Astrocyte (in vitro differentiated cells and primary cell): ENCODE measurements around the gene GRAP2. TPM values are rescaled to one million over a fixed set of nuclear protein-coding genes. Genes with fewer than 3 reads are reported as not detected.
"Not testable (repeated sequence)": the region's sequence is repeated elsewhere in the genome, so short reads cannot be mapped to it uniquely, and the experiment has no call there.

ENCODE experiments used
- DNase-seq: peaks from one replicate; pipeline ENCODE4 v3.0.0-alpha.2; 2010; ENCODE audit warnings: low read depth
- FAIRE-seq: peaks from 2 replicates; lab custom pipeline; 2011; peaks lifted over from hg19 to GRCh38; lab: Jason Lieb, UNC
- H2AFZ ChIP-seq: 2 replicates; pipeline ENCODE4 v1.6.0; 2012; ENCODE audit warnings: low read depth, low read length, inconsistent platforms
- H3K27ac ChIP-seq: 2 replicates; pipeline ENCODE4 v1.5.1; 2011; ENCODE audit warnings: low read depth, low read length, inconsistent platforms
- H3K27me3 ChIP-seq: 2 replicates; pipeline ENCODE4 v1.6.0; 2011; ENCODE audit warnings: low read length, inconsistent platforms; ENCODE audit not compliant: insufficient read depth
- H3K36me3 ChIP-seq: 2 replicates; pipeline ENCODE4 v1.5.1; 2011; ENCODE audit warnings: low read length, inconsistent platforms; ENCODE audit not compliant: insufficient read depth
- H3K4me1 ChIP-seq: 2 replicates; pipeline ENCODE4 v1.5.1; 2011; ENCODE audit warnings: low read length, inconsistent platforms; ENCODE audit not compliant: insufficient read depth
- H3K4me2 ChIP-seq: 2 replicates; pipeline ENCODE4 v1.6.0; 2012; ENCODE audit warnings: low read length, inconsistent platforms
- H3K4me3 ChIP-seq: 2 replicates; pipeline ENCODE4 v1.5.1; 2011; ENCODE audit warnings: low read depth, mild to moderate bottlenecking, low read length, inconsistent platforms; ENCODE audit not compliant: insufficient read depth
- H3K79me2 ChIP-seq: 2 replicates; pipeline ENCODE4 v1.6.0; 2012; ENCODE audit warnings: mild to moderate bottlenecking, low read length, inconsistent platforms; ENCODE audit not compliant: insufficient read depth
- H3K9ac ChIP-seq: 2 replicates; pipeline ENCODE4 v1.6.0; 2012; ENCODE audit warnings: mild to moderate bottlenecking, low read length, inconsistent platforms
- H3K9me3 ChIP-seq: 2 replicates; pipeline ENCODE4 v1.5.1; 2012; ENCODE audit warnings: low read depth, mild to moderate bottlenecking, low read length, inconsistent platforms; ENCODE audit not compliant: insufficient read depth
- H4K20me1 ChIP-seq: 2 replicates; pipeline ENCODE4 v1.6.0; 2012; ENCODE audit warnings: low read length, inconsistent platforms; ENCODE audit not compliant: insufficient read depth
- H3K27ac Mint-ChIP-seq: one replicate; pipeline ENCODE4 v1.8.0; 2021; ENCODE audit warnings: mild to moderate bottlenecking, mixed read lengths; ENCODE audit not compliant: unreplicated experiment
- H3K27me3 Mint-ChIP-seq: one replicate; pipeline ENCODE4 v1.8.0; 2021; ENCODE audit warnings: low read depth, mixed read lengths; ENCODE audit not compliant: unreplicated experiment
- H3K36me3 Mint-ChIP-seq: one replicate; pipeline ENCODE4 v1.8.0; 2021; ENCODE audit warnings: low read depth, mixed read lengths; ENCODE audit not compliant: unreplicated experiment
- H3K4me1 Mint-ChIP-seq: one replicate; pipeline ENCODE4 v1.8.0; 2021; ENCODE audit warnings: low read depth, mixed read lengths; ENCODE audit not compliant: unreplicated experiment
- H3K4me3 Mint-ChIP-seq: one replicate; pipeline ENCODE4 v1.8.0; 2021; ENCODE audit warnings: mild to moderate bottlenecking, moderate library complexity, mixed read lengths; ENCODE audit not compliant: unreplicated experiment
- H3K9me3 Mint-ChIP-seq: one replicate; pipeline ENCODE4 v1.8.0; 2021; ENCODE audit warnings: mild to moderate bottlenecking, mixed read lengths; ENCODE audit not compliant: unreplicated experiment
- EZH2 ChIP-seq: IDR thresholded peaks from 2 replicates; pipeline ENCODE4 v1.6.1; 2012; ENCODE audit warnings: mild to moderate bottlenecking, low read length, inconsistent platforms; ENCODE audit not compliant: insufficient read depth
- total RNA-seq: library from RNA; stranded (reverse); gene quantifications from 2 replicates; pipeline ENCODE4 v1.2.1, GENCODE V29; 2021
- TF ChIP-seq, protein P1 (sequence below): IDR thresholded peaks from 2 replicates; pipeline ENCODE4 v1.5.1; 2011; ENCODE audit warnings: low read depth, mild to moderate bottlenecking, inconsistent platforms, low read length, moderate library complexity; ENCODE audit not compliant: insufficient read depth

Gene GRAP2
- total RNA-seq, 1 donor from 2014 or later: 0.23 TPM

DNA sequence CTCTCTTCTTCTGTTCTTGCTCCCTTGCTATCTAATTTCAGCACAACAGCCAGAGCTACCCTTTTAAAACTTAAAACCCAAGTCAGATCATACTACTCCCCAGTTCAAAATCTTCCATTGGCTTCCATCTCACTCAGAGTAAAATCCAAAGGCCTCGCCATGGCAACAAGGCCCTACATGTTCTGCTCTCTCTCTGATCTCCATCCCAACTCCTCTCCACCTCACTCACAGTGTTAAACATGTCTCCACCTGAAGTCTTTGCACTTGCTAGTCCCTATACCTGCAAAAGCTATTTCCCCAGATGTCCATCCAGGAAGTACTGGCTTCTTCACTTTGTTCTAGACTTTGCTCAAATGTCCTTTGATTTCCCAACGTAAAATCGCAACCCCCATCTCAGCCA, 3.0 kb upstream of the GRAP2 start:
- Histone ChIP-seq H4K20me1 (no peaks in the 10 kb centered on the region), H3K27ac (no peak overlapping the region), H3K4me3 (no peak overlapping the region), H3K36me3 (no peaks in the 10 kb centered on the region), H3K9ac (no peak overlapping the region), H3K79me2 (no peaks in the 10 kb centered on the region), H3K4me1 (no peaks in the 10 kb centered on the region), H3K9me3 (no peaks in the 10 kb centered on the region), H3K4me2 (no peak overlapping the region), H3K27me3 (peaks cover 25% of the 10 kb centered on the region), H2AFZ (no peak overlapping the region)
- Mint-ChIP-seq H3K27ac (no peak overlapping the region), H3K27me3 (peaks cover 19% of the 10 kb centered on the region), H3K9me3 (no peaks in the 10 kb centered on the region), H3K4me3 (no peak overlapping the region), H3K36me3 (peaks cover 2% of the 10 kb centered on the region), H3K4me1 (peaks cover 8% of the 10 kb centered on the region)
- FAIRE-seq (no peak), DNase-seq (no peak)
- TF ChIP-seq, protein P1, sequence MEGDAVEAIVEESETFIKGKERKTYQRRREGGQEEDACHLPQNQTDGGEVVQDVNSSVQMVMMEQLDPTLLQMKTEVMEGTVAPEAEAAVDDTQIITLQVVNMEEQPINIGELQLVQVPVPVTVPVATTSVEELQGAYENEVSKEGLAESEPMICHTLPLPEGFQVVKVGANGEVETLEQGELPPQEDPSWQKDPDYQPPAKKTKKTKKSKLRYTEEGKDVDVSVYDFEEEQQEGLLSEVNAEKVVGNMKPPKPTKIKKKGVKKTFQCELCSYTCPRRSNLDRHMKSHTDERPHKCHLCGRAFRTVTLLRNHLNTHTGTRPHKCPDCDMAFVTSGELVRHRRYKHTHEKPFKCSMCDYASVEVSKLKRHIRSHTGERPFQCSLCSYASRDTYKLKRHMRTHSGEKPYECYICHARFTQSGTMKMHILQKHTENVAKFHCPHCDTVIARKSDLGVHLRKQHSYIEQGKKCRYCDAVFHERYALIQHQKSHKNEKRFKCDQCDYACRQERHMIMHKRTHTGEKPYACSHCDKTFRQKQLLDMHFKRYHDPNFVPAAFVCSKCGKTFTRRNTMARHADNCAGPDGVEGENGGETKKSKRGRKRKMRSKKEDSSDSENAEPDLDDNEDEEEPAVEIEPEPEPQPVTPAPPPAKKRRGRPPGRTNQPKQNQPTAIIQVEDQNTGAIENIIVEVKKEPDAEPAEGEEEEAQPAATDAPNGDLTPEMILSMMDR: no peak
- TF ChIP-seq EZH2: no peak

DNA sequence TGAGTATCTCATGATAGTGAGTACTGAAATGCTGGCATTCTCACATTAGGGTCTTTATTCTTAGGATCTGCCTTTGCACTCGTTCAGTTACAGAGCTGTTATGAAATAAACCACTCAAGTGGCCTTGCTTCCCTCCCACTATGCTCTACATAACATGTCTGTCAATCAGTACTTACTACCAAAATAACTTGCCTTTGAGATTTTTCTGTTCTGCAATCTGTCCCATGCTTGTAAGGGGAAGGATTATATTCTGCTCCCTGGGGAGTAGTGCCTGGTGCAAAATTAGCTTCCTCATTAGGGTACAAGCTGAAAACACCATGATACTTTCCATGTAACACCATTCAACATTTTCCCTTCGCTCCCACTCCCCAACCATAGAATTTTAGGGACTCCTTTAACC, 1.9 kb upstream of the GRAP2 start:
- no peak overlapping the region for H3K27ac ChIP-seq
- H3K79me2 ChIP-seq: no peaks in the 10 kb centered on the region
- TF ChIP-seq EZH2: no peak
- TF ChIP-seq, protein P1: no peak
- Mint-ChIP-seq H3K4me1 (peaks cover 8% of the 10 kb centered on the region), H3K27ac (no peak overlapping the region), H3K36me3 (peaks cover 2% of the 10 kb centered on the region), H3K27me3 (peaks cover 19% of the 10 kb centered on the region), H3K9me3 (no peaks in the 10 kb centered on the region), H3K4me3 (no peak overlapping the region)
- no peaks in the 10 kb centered on the region for H3K4me1 ChIP-seq
- no peak for DNase-seq
- H3K27me3 ChIP-seq: peaks cover 25% of the 10 kb centered on the region
- no peak for FAIRE-seq
- H3K9me3 ChIP-seq: no peaks in the 10 kb centered on the region
- no peak overlapping the region for H3K4me2 ChIP-seq
- no peak overlapping the region for H2AFZ ChIP-seq
- H4K20me1 ChIP-seq: no peaks in the 10 kb centered on the region
- no peak overlapping the region for H3K9ac ChIP-seq
- H3K4me3 ChIP-seq: no peak overlapping the region
- H3K36me3 ChIP-seq: no peaks in the 10 kb centered on the region

DNA sequence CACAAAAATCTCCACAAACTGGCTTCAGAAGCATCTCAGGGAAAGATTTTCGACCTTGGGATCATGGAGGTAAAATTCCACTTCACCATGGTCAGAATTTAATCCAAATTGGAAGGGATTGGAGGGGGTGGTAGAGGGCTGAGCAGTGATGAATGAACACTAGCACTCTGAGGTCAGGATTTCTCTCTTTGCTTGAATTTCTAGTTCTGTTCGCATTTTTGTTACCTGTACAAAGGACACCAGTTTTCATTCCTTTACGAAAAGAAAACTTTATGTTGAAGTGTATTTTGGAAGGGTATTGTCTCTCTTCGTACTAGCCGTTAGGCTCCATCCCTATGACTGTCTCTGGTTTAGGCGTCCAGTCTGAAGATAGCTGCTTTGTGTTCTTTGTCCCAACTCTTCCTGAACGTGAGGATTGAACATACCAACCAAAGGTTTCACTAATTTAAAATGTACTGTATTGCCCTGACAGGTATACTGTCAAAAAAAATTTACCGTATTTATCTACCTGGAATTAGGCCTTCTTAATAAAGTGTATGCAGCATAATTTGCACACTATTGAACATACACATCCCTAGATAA, 772 bp downstream of the GRAP2 start:
- Histone ChIP-seq H3K27me3 (peaks cover 15% of the 10 kb centered on the region), H3K4me3 (no peak overlapping the region), H3K9me3 (no peaks in the 10 kb centered on the region), H3K36me3 (no peaks in the 10 kb centered on the region), H3K4me1 (no peaks in the 10 kb centered on the region), H3K4me2 (no peak overlapping the region), H3K27ac (no peak overlapping the region), H2AFZ (no peak overlapping the region), H4K20me1 (no peaks in the 10 kb centered on the region), H3K9ac (no peak overlapping the region), H3K79me2 (no peaks in the 10 kb centered on the region)
- FAIRE-seq (no peak), DNase-seq (no peak)
- TF ChIP-seq, protein P1: no peak
- no peak for TF ChIP-seq EZH2
- peaks cover 19% of the 10 kb centered on the region for H3K27me3 Mint-ChIP-seq
- no peaks in the 10 kb centered on the region for H3K9me3 Mint-ChIP-seq
- H3K4me3 Mint-ChIP-seq: no peak overlapping the region
- peaks cover 2% of the 10 kb centered on the region for H3K36me3 Mint-ChIP-seq
- no peak overlapping the region for H3K27ac Mint-ChIP-seq
- peaks cover 8% of the 10 kb centered on the region for H3K4me1 Mint-ChIP-seq

DNA sequence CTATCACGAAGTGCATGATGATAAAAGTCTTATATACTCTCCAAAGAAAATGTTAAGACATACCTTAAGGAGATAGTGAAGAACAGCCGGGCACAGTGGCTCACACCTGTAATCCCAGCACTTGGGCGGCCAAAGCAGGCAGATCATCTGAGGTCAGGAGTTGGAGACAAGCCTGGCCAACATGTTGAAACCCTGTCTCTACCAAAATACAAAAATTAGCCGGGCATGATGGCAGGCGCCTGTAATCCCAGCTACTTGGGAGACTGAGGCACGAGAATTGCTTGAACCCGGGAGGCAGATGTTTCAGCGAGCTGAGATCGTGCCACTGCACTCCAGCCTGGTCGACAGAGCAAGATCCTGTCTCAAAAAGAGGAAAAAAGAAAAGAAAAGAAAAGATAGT, 3.1 kb downstream of the GRAP2 start:
- not testable (repeated sequence) for H4K20me1 ChIP-seq, H3K36me3 Mint-ChIP-seq, H3K27ac ChIP-seq, H3K9me3 ChIP-seq, H3K9ac ChIP-seq, H3K4me1 ChIP-seq, H3K4me2 ChIP-seq, H3K4me3 ChIP-seq, H3K4me3 Mint-ChIP-seq, H2AFZ ChIP-seq, H3K79me2 ChIP-seq, FAIRE-seq, H3K36me3 ChIP-seq, H3K27ac Mint-ChIP-seq, DNase-seq, H3K9me3 Mint-ChIP-seq
- H3K27me3 Mint-ChIP-seq: peaks cover 19% of the 10 kb centered on the region
- H3K4me1 Mint-ChIP-seq: peaks cover 15% of the 10 kb centered on the region
- H3K27me3 ChIP-seq: peaks cover 13% of the 10 kb centered on the region
